GM18505 (cell line): ENCODE results near the gene SINHCAF.

Experiments
- ATAC-seq: cut with Tn5 transposase; IDR thresholded peaks from one replicate; pipeline ENCODE4 v1.9.1; 2021; ENCODE audit not compliant: unreplicated experiment
- POLR2A ChIP-seq: IDR thresholded peaks from 4 replicates; pipeline ENCODE4 v1.6.1; 2011; ENCODE audit warnings: borderline replicate concordance; ENCODE audit not compliant: insufficient read depth, insufficient read length; ENCODE audit errors: extremely low read depth

Gene SINHCAF

GRCh38 chr12:31308116-31308515 is 17.8 kb downstream of the SINHCAF start:
- no peak for TF ChIP-seq POLR2A

GRCh38 chr12:31306866-31307265 is 19.1 kb downstream of the SINHCAF start:
- TF ChIP-seq POLR2A = no peak
- ATAC-seq = no peak

More at GRCh38 chr12:31308116-31308515, 17.8 kb downstream of the SINHCAF start:
- no peak for ATAC-seq

GRCh38 chr12:31303466-31303865 is 22.5 kb downstream of the SINHCAF start:
- no peak for ATAC-seq

GRCh38 chr12:31301311-31301710 is 24.6 kb downstream of the SINHCAF start:
- no peak for ATAC-seq

More at GRCh38 chr12:31303466-31303865, 22.5 kb downstream of the SINHCAF start:
- TF ChIP-seq POLR2A = no peak

GRCh38 chr12:31300783-31301182 is 25.2 kb downstream of the SINHCAF start:
- ATAC-seq = no peak

More at GRCh38 chr12:31301311-31301710, 24.6 kb downstream of the SINHCAF start:
- no peak for TF ChIP-seq POLR2A

GRCh38 chr12:31300341-31300740 is 25.6 kb downstream of the SINHCAF start:
- TF ChIP-seq POLR2A = no peak
- no peak for ATAC-seq

More at GRCh38 chr12:31300783-31301182, 25.2 kb downstream of the SINHCAF start:
- no peak for TF ChIP-seq POLR2A

GRCh38 chr12:31298922-31299321 is 27.0 kb downstream of the SINHCAF start:
- no peak for TF ChIP-seq POLR2A
- no peak for ATAC-seq

GRCh38 chr12:31298515-31298910 is 27.4 kb downstream of the SINHCAF start:
- ATAC-seq = no peak
- TF ChIP-seq POLR2A = no peak

GRCh38 chr12:31297572-31298514 is 28.1 kb downstream of the SINHCAF start:
- TF ChIP-seq POLR2A = peak; percentile 32
- peak; percentile 49 for ATAC-seq

- no peak for ATAC-seq
- TF ChIP-seq POLR2A = no peak
Observed at GRCh38 chr12:31289441-31289840, 36.5 kb downstream of the SINHCAF start.

GRCh38 chr12:31288381-31288780 is 37.6 kb downstream of the SINHCAF start:
- no peak for ATAC-seq
- no peak for TF ChIP-seq POLR2A

- ATAC-seq = no peak
Observed at GRCh38 chr12:31280183-31280582, 45.8 kb downstream of the SINHCAF start.

GRCh38 chr12:31279390-31279924 is 46.5 kb downstream of the SINHCAF start:
- TF ChIP-seq POLR2A = no peak
- no peak for ATAC-seq

More at GRCh38 chr12:31280183-31280582, 45.8 kb downstream of the SINHCAF start:
- TF ChIP-seq POLR2A = no peak

GRCh38 chr12:31278832-31279231 is 47.1 kb downstream of the SINHCAF start:
- peak; percentile 6 for TF ChIP-seq POLR2A
- no peak for ATAC-seq
